A549 (cell line): ENCODE measurements around the gene AK3.

Experiments used
- CTCF ChIP-seq: fragments of >200 bp; sonication (Bioruptor Twin); formaldehyde crosslinking; IDR thresholded peaks from 3 replicates; pipeline ENCODE4 v1.5.1; 2016
- ELK1 ChIP-seq: fragments of 150-350 bp; IDR thresholded peaks from 2 replicates; pipeline ENCODE4 v1.6.1; 2014; ENCODE audit warnings: low read depth, mild to moderate bottlenecking, low read length
- ESRRA ChIP-seq: fragments of 150-350 bp; IDR thresholded peaks from 2 replicates; pipeline ENCODE4 v1.6.1; 2014; ENCODE audit warnings: mild to moderate bottlenecking, low read length, borderline replicate concordance
- HES2 ChIP-seq: fragments of >200 bp; sonication (Bioruptor Twin); formaldehyde crosslinking; IDR thresholded peaks from 2 replicates; pipeline ENCODE4 v1.6.1; 2016
- MAFK ChIP-seq: fragments of 450-650 bp; IDR thresholded peaks from 2 replicates; pipeline ENCODE4 v1.6.1; 2014; ENCODE audit not compliant: partially characterized antibody
- MYC ChIP-seq: IDR thresholded peaks from 2 replicates; pipeline ENCODE4 v1.6.1; 2012; ENCODE audit warnings: mild to moderate bottlenecking, inconsistent platforms, low read length, improper control_type of control experiment, borderline replicate concordance
- POLR2A ChIP-seq: IDR thresholded peaks from 2 replicates; pipeline ENCODE4 v1.6.1; 2012; ENCODE audit warnings: mild to moderate bottlenecking, low read length
- USF2 ChIP-seq: fragments of 450-650 bp; IDR thresholded peaks from 2 replicates; pipeline ENCODE4 v1.6.1; 2014; ENCODE audit warnings: antibody characterized with exemption

- TF ChIP-seq MAFK (no peak), ELK1 (no peak), HES2 (no peak), USF2 (no peak), ESRRA (no peak), CTCF (peak; percentile 68), MYC (no peak), POLR2A (no peak)
Measured at GRCh38 chr9:4750023-4750673, 9.1 kb upstream of the AK3 start.
